ENCODE results near the gene RFX4.

DNA sequence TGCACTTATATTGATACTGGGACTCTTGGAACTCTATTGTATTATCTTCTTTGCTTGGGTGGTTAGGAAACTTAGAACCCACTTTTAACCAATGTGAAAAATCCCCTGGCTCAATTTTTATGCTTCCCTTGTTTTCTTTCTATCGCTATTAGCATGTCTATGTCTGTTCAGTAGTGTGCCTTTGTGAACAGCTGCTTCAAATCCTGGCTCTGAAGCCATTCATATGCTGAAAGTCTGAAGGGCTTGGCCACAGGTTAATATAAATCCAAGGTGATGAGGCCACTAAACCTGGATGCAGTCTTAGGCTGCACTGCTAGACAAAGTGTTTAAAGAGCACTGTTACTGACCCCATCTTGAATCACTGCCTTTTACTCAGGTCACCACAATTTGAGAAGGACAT is 96.8 kb downstream of the RFX4 start:
- TF ChIP-seq, protein P1, sequence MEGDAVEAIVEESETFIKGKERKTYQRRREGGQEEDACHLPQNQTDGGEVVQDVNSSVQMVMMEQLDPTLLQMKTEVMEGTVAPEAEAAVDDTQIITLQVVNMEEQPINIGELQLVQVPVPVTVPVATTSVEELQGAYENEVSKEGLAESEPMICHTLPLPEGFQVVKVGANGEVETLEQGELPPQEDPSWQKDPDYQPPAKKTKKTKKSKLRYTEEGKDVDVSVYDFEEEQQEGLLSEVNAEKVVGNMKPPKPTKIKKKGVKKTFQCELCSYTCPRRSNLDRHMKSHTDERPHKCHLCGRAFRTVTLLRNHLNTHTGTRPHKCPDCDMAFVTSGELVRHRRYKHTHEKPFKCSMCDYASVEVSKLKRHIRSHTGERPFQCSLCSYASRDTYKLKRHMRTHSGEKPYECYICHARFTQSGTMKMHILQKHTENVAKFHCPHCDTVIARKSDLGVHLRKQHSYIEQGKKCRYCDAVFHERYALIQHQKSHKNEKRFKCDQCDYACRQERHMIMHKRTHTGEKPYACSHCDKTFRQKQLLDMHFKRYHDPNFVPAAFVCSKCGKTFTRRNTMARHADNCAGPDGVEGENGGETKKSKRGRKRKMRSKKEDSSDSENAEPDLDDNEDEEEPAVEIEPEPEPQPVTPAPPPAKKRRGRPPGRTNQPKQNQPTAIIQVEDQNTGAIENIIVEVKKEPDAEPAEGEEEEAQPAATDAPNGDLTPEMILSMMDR (IDR thresholded peaks at IDR 0.05) = no peak
- no peak for TF ChIP-seq POLR2A (IDR thresholded peaks at IDR 0.05)
